Hematopoietic multipotent progenitor cell treated with erythropoietin and hydrocortisone succinate and interleukin-3 and kit ligand, for 4 days (in vitro differentiated cells): ENCODE measurements around the gene LY6G5C.
"Not testable (repeated sequence)": the region's sequence is repeated elsewhere in the genome, so short reads cannot be mapped to it uniquely, and the experiment has no call there.

Experiments used
- DNase-seq: peaks from one replicate; pipeline ENCODE4 v3.0.0-alpha.2; 2015

LY6G5C gene

GRCh38 chr6:31713991-31714684 is 33.3 kb upstream of the LY6G5C start:
- no peak for DNase-seq

GRCh38 chr6:31713465-31713864 is 32.6 kb upstream of the LY6G5C start:
- DNase-seq = no peak

- DNase-seq = peak; percentile 85
Measured at GRCh38 chr6:31712296-31712695, 31.4 kb upstream of the LY6G5C start.

- peak; percentile 95 for DNase-seq
Measured at GRCh38 chr6:31711233-31711632, 30.4 kb upstream of the LY6G5C start.

GRCh38 chr6:31710523-31711219 is 29.8 kb upstream of the LY6G5C start:
- DNase-seq = peak; percentile 61

DNA sequence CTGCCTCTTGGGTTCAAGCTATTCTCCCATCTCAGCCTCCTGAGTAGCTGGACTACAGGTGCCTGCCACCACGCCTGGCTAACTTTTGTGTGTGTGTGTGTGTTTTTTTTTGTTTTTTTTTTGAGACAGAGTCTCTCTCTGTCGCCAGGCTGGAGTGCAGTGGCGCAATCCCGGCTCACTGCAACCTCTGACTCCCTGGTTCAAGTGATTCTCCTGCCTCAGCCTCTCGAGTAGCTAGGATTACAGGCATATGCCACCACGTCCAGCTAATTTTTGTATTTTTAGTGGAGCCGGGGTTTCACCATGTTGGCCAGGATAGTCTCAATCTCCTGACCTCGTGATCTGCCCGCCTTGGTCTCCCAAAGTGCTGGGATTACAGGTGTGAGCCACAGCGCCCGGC is 28.3 kb upstream of the LY6G5C start:
- DNase-seq = not testable (repeated sequence)

- DNase-seq = no peak
Measured at GRCh38 chr6:31708224-31708623, 27.4 kb upstream of the LY6G5C start.

GRCh38 chr6:31707701-31708100 is 26.8 kb upstream of the LY6G5C start:
- DNase-seq = no peak

DNA sequence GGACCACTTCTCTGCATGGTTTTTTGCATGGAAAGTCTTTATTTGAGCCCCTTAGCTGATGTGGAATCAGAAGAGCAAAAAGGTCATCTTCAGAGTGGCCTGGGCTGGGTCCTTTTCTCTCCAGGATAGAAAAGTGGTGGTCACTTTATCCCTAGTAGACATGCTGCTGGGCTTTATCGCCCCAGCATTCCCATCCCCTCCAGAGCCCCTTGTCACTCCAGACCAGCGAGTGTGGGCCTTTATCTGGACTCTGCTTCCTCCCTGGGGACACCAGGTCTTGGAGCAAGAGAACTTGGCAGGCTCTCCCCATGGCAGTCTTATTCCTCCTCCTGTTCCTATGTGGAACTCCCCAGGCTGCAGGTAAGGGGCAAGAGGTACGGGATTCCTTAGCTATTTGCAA is 25.7 kb upstream of the LY6G5C start, which contains the start of gene LY6G6F:
Gene LY6G6F (plus strand): TSS at position 268 of the 400 bp plus-strand sequence. CDS start 41 bp downstream, at position 309.
- DNase-seq = no peak

DNA sequence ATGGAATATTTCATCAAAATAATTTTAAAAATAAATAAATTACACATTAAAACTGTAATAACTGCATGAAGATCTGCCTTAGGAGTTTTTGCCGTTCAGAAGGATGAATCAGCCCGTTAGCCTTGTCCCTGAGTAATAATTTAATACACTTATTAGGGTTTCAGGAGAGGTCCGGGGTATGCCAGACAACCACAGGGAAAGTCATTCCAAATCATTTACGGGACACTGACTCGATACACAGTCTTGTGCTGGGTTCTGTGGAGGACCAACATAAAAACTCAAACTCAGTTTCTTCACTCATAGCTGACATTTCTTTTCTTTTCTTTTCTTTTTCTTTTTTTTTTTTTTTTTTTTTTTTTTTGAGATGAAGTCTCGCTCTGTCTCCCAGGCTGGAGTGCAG is 25.1 kb upstream of the LY6G5C start:
- DNase-seq = no peak

DNA sequence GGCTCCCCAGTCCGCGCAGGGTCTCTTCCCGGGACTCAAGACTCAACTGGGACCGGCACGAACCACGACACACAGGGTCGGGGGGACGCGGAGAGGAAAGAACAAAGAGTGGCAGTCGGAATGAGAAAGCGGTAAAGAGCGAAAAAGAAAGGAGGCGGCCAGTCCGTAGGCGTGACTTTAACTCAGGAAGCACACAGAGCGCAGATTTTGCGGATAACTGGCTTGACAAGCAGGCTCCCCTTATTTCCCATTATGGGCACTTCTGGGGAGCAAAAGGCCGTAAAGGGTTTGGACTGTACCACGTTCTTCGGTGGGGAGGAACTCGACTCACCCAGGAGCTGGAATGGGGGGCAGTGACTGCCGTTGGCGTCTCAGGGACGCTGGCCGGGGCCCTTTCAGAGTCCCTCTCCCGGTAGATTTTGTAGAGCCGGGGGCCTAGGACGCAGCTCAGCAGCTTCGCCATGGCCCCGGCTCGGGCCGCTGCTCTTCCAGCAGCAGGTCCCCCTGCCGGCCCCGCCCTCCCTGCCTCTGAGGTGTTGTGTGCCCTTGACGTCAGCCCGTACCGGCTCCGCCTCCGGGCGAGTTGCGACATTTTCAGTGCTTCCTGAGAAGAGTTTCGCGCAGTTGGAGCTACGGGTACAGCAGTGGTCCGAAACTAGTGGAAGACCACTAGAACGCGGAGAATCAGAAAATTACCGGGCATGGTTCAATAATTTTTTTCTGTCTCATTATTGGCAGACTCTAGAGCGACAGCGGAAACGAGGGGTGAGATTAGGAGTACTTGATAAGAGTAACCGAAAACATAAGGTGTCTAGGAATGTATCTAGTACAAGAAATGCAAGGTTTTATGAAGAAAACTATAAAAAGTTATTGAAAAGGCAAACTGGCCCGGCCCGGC is 22.2 kb upstream of the LY6G5C start, which contains the start of gene ABHD16A:
Gene ABHD16A (minus strand): TSS at position 506 of the 898 bp plus-strand sequence. CDS start 43 bp downstream, at position 463.
- peak; percentile 100 for DNase-seq

- peak; percentile 62 for DNase-seq
Measured at GRCh38 chr6:31702405-31702818, 21.5 kb upstream of the LY6G5C start.

- peak; percentile 51 for DNase-seq
Measured at GRCh38 chr6:31701666-31702404, 21.0 kb upstream of the LY6G5C start.

- DNase-seq = no peak
Measured at GRCh38 chr6:31700740-31701401, 20.0 kb upstream of the LY6G5C start.

DNA sequence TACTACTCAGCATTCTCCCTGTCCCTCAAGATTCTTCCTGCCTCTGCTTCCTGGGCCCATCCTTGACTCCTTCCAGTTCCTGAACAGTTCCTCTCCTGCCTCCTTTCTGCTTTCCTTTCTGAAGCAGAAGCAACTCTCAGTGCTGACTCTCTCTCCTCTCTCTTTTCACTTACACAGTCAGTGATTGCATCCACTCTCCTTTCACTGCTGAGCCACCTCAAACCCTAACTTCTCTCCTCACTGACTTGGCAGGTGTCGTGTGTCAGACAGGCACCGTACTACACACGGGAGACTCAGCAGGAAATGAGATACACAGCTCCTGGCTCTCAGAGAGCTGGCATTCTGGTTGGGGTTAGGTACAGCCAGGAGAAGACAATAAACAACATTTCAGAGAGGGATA is 16.7 kb upstream of the LY6G5C start:
- DNase-seq = no peak

- no peak for DNase-seq
Measured at GRCh38 chr6:31693535-31693934, 12.7 kb upstream of the LY6G5C start.

DNA sequence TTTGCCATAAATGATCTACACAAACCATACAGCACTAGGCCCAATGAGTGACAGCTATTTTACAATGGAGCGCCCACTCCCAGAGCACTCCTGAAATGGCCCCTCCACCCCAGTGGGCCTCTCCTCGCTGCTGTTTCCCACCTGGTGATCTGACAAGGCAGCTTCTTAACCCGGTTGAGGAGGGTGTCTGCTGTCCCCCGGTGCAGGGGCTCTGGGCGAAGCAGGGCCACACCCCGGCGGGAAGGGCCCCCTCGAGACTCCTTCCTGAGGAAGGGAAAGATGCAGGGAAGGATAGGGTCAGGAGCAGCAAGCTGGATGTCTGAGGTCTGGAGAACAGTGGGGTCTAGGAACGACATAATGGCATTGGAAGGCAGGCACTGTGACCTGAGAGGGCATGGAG is 12.0 kb upstream of the LY6G5C start:
- no peak for DNase-seq

- no peak for DNase-seq
Measured at GRCh38 chr6:31692353-31692752, 11.5 kb upstream of the LY6G5C start.

DNA sequence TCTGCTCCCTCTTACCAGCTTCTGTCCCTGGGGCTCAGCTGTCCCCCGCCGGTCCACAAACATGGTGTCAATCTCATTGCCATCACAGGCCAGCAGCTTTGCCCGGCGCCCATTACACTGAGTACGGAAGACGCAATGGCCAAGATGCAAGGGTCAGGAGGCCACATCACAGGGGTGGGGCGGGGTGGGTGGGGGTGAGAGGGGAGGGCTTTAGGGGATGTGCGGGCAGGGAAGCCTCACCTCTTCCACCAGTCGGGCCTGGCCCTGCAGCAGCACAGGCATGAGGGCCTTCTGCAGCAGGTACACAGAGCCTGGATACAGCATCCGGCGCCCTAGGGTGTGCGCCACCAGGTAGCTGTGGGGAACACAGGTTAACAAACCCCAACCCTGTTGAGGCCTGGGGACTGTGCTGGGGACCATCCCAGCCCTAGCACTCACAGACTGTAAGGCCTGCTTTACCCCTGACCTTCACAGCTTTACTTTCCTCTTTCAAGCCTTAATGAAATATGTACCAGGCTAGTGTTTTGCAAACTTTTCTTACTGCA is 10.8 kb upstream of the LY6G5C start:
- DNase-seq = no peak

GRCh38 chr6:31691078-31691463 is 10.2 kb upstream of the LY6G5C start:
- DNase-seq = no peak

DNA sequence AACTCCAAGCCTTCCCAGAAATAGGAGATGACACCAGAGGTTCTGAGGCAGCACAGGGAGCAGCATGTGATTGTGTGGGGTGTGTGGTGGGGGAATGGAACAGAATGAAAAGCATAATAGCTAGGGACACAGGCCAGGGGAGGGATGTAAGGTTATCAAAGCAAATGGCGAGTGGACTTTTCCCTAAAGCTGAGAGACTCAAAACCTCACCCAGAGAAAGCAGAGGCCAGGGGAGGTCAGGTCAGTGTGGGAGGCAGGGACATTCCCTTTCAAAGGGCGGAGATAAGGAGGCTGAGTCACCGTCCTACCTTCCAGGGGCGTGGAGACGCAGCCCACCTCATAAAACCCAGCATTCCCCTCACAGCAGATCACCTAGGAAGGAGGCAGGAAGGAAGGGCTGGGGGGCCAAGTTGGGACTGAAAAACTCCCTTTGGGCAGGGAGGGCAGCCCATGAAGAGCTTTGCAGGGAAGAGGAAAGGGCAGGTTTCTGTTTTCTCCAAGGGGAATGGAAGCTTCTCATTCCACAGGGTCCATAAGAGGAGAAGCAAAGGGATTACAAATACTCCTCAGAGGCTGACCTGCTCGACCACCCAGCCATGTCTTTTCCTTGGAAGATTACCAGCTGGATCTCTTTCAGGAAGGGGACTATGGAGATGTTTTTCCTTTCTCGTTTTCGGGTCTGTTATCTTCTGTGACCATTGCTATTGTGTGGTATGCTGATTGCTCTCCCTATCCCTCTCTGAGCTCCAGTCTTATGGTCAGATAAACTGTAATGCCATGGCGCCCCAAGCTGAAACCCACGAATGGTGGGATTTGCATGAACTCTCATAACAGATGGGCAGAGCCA is 9.6 kb upstream of the LY6G5C start:
- DNase-seq = peak; percentile 71
